ENCODE data around the gene PHKB. TPM values are rescaled to one million over a fixed set of nuclear protein-coding genes. Genes with fewer than 3 reads are reported as not detected.

Gene PHKB
- total and polyA plus RNA-seq, 2 of the 8 experiments (the other 6 are each of a cell fraction or from before 2014, with no cell fraction given), result 18.6 to 38.3 TPM

DNA sequence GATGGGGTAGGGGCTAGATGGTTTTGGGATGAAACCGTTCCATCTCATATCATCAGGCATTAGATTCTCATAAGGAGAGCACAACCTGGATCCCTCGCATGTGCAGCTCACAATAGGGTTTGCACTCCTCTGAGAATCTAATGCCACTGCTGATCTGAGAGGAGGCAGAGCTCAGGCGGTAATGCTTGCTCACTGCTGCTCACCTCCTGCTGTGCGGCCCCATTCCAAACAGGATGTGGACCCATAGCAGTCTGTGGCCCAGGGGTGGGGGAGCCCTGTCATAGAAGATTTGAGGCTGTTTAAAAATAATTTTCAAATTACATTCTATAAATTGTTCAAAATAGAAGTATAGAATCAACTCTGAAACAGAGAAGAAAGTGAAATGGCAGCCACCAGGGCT, 50.8 kb downstream of the PHKB start:
- WGBS, 2 experiments (ENCODE audit: extremely low coverage in 1 of 2, insufficient coverage in 1 of 2, insufficient read length in 1 of 2, insufficient replicate concordance in 2 of 2, low coverage in 1 of 2, low lambda C conversion rate in 2 of 2, missing lambda C conversion rate in 1 of 2), result 77% methylated on average over 4 of the region's 4 CpGs; no CpG with 5 or more reads in 1 of the 2 experiments
- Histone ChIP-seq H4K5ac (ENCODE audit: insufficient read length, low read depth, low read length) (no peak overlapping the region), H2BK120ac (replicated peaks; ENCODE audit: low read depth, low read length) (no peak overlapping the region), H3K27me3 (replicated peaks in 1 of 4; ENCODE audit: control insufficient read depth in 3 of 4, extremely low read depth in 1 of 4, insufficient read depth in 3 of 4, low read length in 3 of 4) (no peaks in the 10 kb centered on the region), H3K27ac (ENCODE audit: low read depth, low read length) (no peak overlapping the region), H2AK5ac (ENCODE audit: low read depth, low read length) (no peak overlapping the region), H4K20me1 (replicated peaks in 1 of 2; ENCODE audit: control insufficient read depth in 1 of 2, insufficient read depth in 2 of 2, low read length in 2 of 2) (no peaks in the 10 kb centered on the region), H3K18ac (ENCODE audit: extremely low read depth, low read length) (no peak overlapping the region), H4K91ac (replicated peaks; ENCODE audit: insufficient read length, low read length) (no peak overlapping the region), H3K23me2 (ENCODE audit: low read depth, low read length) (no peaks in the 10 kb centered on the region), H2BK20ac (ENCODE audit: low read length) (no peak overlapping the region), H3K56ac (replicated peaks; ENCODE audit: insufficient read length, low read depth, low read length) (no peak overlapping the region), H3K9ac (replicated peaks in 1 of 4; ENCODE audit: extremely low read depth in 1 of 4, low read depth in 3 of 4, low read length in 3 of 4) (no peak overlapping the region), H3K9me3 (ENCODE audit: insufficient read depth in 2 of 2, low read depth in 1 of 2, low read length in 1 of 2) (no peaks in the 10 kb centered on the region), H4K8ac (ENCODE audit: extremely low read depth, insufficient read depth, low read length) (no peak overlapping the region), H3K4me1 (replicated peaks in 1 of 4; ENCODE audit: control insufficient read depth in 3 of 4, insufficient read depth in 4 of 4, low read length in 3 of 4) (peaks cover 0 to 5% (median 0%) of the 10 kb centered on the region in 4 experiments; a peak in 1 of 7 replicates), H3K23ac (ENCODE audit: insufficient read length) (no peak overlapping the region), H2AFZ (ENCODE audit: low read length) (no peak overlapping the region), H3K14ac (ENCODE audit: insufficient read length) (no peak overlapping the region), H3K36me3 (ENCODE audit: control insufficient read depth in 2 of 4, insufficient read depth in 4 of 4, low read length in 3 of 4) (peaks cover 0 to 2% (median 0%) of the 10 kb centered on the region in 4 experiments; a peak in 1 of 8 replicates), H3K4me3 (ENCODE audit: extremely low read depth in 1 of 4, insufficient read depth in 2 of 4, low read depth in 3 of 4, low read length in 4 of 4) (no peak overlapping the region), H3K79me1 (ENCODE audit: low read depth, low read length) (no peaks in the 10 kb centered on the region), H2BK5ac (ENCODE audit: low read depth, low read length) (no peak overlapping the region), H3K4me2 (ENCODE audit: insufficient read depth in 1 of 2, low read depth in 2 of 2, low read length in 2 of 2) (no peak overlapping the region), H3K4ac (replicated peaks; ENCODE audit: insufficient read length, low read depth, low read length) (no peak overlapping the region), H3K79me2 (ENCODE audit: control insufficient read depth in 1 of 2, insufficient read depth in 2 of 2, low read length in 2 of 2) (no peaks in the 10 kb centered on the region), H2BK12ac (ENCODE audit: low read depth, low read length) (no peak overlapping the region), H2BK15ac (ENCODE audit: low read length) (no peak overlapping the region)
- FAIRE-seq (no peak), DNase-seq (ENCODE audit: low read depth in 1 of 2, low spot score in 2 of 2) (no peak)
- CTCF ChIA-PET (ENCODE audit: partially characterized antibody), result no interaction called here
- TF ChIP-seq MAFK (IDR thresholded peaks at IDR 0.05; ENCODE audit: low read depth, low read length) (no peak), HDAC6 (IDR thresholded peaks at IDR 0.05; ENCODE audit: low read depth, low read length) (no peak), SP1 (IDR thresholded peaks at IDR 0.05; ENCODE audit: low read depth, low read length) (no peak), CBX5 (IDR thresholded peaks at IDR 0.05; ENCODE audit: low read depth, low read length) (no peak), NRF1 (IDR thresholded peaks at IDR 0.05; ENCODE audit: low read depth, low read length) (no peak), FOSL1 (IDR thresholded peaks at IDR 0.05; ENCODE audit: insufficient read depth, low read depth, low read length) (no peak)
- POLR2A ChIA-PET (ENCODE audit: partially characterized antibody), result no interaction called here

Measured in H1 (cell line).